ENCODE data around the gene PPP1R3F.
"Not testable (repeated sequence)": the region's sequence is repeated elsewhere in the genome, so short reads cannot be mapped to it uniquely, and the experiment has no call there.

DNA sequence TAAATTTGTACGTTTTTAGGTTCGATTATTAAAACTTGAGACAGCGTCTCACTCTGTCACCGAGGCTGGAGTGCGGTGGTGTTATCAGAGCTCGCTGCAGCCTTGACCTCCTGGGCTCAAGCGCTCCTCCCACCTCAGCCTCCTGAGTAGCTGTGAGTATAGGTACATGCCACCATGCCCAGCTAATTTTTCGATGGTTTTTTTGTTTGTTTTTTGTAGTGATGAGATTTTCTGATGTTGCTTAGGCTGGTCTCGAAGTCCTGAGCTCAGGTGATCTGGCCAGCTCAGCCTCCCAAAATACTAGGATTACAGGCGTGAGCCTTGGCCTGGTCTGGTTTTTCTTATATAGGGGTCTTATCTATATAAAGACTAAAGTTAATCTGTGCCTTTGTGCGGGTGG, 60.8 kb downstream of the PPP1R3F start:
- not testable (repeated sequence) for TF ChIP-seq SMC3 (conservative IDR thresholded peaks at IDR 0.05; ENCODE audit: poor library complexity); CTCF (IDR thresholded peaks at IDR 0.05; ENCODE audit: poor library complexity, severe bottlenecking); MXI1 (conservative IDR thresholded peaks at IDR 0.05; ENCODE audit: poor library complexity, severe bottlenecking); RAD21 (conservative IDR thresholded peaks at IDR 0.05); POLR2AphosphoS5 (IDR thresholded peaks at IDR 0.05); TAF1 (IDR thresholded peaks at IDR 0.05; ENCODE audit: low read depth); EZH2 (IDR thresholded peaks at IDR 0.05; ENCODE audit: borderline replicate concordance, insufficient read depth, low read length, poor library complexity, severe bottlenecking); EP300 (conservative IDR thresholded peaks at IDR 0.05; ENCODE audit: poor library complexity, severe bottlenecking)

Data from neural cell (in vitro differentiated cells).